ENCODE results near the gene LCA5L.
"Not testable (repeated sequence)": the region's sequence is repeated elsewhere in the genome, so short reads cannot be mapped to it uniquely, and the experiment has no call there.

LCA5L gene

DNA sequence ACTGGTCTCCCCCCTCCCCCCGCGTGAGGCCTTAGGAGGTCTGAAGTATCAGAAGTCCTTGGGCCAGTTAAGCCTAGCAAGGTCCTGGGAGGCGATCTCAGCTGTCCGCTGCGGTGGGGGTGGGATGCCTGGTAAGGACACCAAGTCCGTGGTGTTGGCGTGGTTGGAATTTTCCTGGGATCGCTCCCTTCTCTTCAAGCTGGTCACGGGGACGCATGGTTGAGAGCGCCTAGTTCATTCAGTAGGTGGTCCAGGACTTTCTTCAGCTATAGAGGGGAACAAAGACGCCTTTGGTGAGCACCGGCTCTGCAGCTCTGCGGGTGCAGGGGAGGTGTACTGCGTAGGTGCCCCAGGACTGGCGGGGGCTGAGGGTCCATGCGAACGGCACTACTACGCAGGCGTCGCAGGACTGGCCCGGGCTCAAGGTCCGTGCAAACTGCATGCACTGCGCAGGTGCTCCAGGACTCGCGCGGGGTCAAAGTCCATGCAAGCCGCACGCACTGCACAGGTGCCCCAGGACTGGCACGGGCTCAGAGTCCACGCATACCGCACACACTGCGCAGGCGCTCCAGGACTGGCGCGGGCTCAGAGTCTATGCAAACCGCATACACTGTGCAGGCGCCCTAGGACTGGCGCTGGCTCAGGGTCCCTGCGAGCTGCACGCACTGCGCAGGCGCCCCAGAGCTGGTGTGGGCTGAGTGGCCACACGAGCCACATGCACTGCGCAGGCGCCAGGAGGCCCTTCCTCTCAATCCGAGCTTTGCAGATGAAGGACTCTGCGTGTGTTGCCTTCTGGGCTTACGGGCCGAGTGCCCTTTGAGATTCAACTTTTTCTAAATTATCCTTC, 60.1 kb downstream of the LCA5L start:
- Histone ChIP-seq H2AFZ (ENCODE audit: low read length) (no peak overlapping the region), H3K4me1 (ENCODE audit: insufficient read depth, low read length, severe bottlenecking) (peaks cover 52% of the 10 kb centered on the region), H3K79me2 (ENCODE audit: insufficient read depth, low read length) (peaks cover 16% of the 10 kb centered on the region; the same call in 1 of the 2 replicates), H4K20me1 (ENCODE audit: insufficient read depth, low read length) (no peaks in the 10 kb centered on the region), H3K27me3 (ENCODE audit: insufficient read depth, low read length) (no peaks in the 10 kb centered on the region), H3K36me3 (ENCODE audit: insufficient read depth, low read length) (peaks cover 2% of the 10 kb centered on the region; the same call in 1 of the 2 replicates), H3K9me2 (ENCODE audit: low read depth, low read length) (no peaks in the 10 kb centered on the region), H3K4me3 (ENCODE audit: low read depth, low read length, poor library complexity, severe bottlenecking) (peak overlapping the region; percentile 49), H3K9ac (ENCODE audit: low read length) (peak overlapping the region; percentile 62), H3F3A (ENCODE audit: insufficient read depth, low read length) (0 out of 2 replicates have a peak, but pooled peaks cover 9% of the 10 kb centered on the region), H3K4me2 (ENCODE audit: low read length) (peak overlapping the region; percentile 81), H3K27ac (ENCODE audit: low read depth, low read length, poor library complexity, severe bottlenecking) (peak overlapping the region; percentile 75), H3K9me3 (ENCODE audit: low read length) (no peaks in the 10 kb centered on the region)
- TF ChIP-seq EZH2 (IDR thresholded peaks at IDR 0.05; ENCODE audit: borderline replicate concordance, low read length) = no peak
- TF ChIP-seq, protein P1, sequence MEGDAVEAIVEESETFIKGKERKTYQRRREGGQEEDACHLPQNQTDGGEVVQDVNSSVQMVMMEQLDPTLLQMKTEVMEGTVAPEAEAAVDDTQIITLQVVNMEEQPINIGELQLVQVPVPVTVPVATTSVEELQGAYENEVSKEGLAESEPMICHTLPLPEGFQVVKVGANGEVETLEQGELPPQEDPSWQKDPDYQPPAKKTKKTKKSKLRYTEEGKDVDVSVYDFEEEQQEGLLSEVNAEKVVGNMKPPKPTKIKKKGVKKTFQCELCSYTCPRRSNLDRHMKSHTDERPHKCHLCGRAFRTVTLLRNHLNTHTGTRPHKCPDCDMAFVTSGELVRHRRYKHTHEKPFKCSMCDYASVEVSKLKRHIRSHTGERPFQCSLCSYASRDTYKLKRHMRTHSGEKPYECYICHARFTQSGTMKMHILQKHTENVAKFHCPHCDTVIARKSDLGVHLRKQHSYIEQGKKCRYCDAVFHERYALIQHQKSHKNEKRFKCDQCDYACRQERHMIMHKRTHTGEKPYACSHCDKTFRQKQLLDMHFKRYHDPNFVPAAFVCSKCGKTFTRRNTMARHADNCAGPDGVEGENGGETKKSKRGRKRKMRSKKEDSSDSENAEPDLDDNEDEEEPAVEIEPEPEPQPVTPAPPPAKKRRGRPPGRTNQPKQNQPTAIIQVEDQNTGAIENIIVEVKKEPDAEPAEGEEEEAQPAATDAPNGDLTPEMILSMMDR (IDR thresholded peaks at IDR 0.05; ENCODE audit: low read length) = no peak

GRCh38 chr21:39384674-39385298, 60.8 kb downstream of the LCA5L start:
- H3K79me2 ChIP-seq (ENCODE audit: insufficient read depth, low read length) = peaks cover 15% of the 10 kb centered on the region; the same call in 1 of the 2 replicates
- H3K36me3 ChIP-seq (ENCODE audit: insufficient read depth, low read length) = no peaks in the 10 kb centered on the region
- no peaks in the 10 kb centered on the region for H3K9me3 ChIP-seq (ENCODE audit: low read length)
- H3K27ac ChIP-seq (ENCODE audit: low read depth, low read length, poor library complexity, severe bottlenecking) = peak overlapping the region; percentile 75
- no peaks in the 10 kb centered on the region for H4K20me1 ChIP-seq (ENCODE audit: insufficient read depth, low read length)
- no peak overlapping the region for H3K4me3 ChIP-seq (ENCODE audit: low read depth, low read length, poor library complexity, severe bottlenecking)
- no peak overlapping the region for H2AFZ ChIP-seq (ENCODE audit: low read length)
- H3K4me1 ChIP-seq (ENCODE audit: insufficient read depth, low read length, severe bottlenecking) = peaks cover 53% of the 10 kb centered on the region
- no peak overlapping the region; the same call in 1 of the 2 replicates for H3K9ac ChIP-seq (ENCODE audit: low read length)
- H3K27me3 ChIP-seq (ENCODE audit: insufficient read depth, low read length) = no peaks in the 10 kb centered on the region
- TF ChIP-seq, protein P1 (IDR thresholded peaks at IDR 0.05; ENCODE audit: low read length) = no peak
- TF ChIP-seq EZH2 (IDR thresholded peaks at IDR 0.05; ENCODE audit: borderline replicate concordance, low read length) = no peak
- peak overlapping the region; percentile 81; the same call in 1 of the 2 replicates for H3K4me2 ChIP-seq (ENCODE audit: low read length)
- H3K9me2 ChIP-seq (ENCODE audit: low read depth, low read length) = no peaks in the 10 kb centered on the region
- 0 out of 2 replicates have a peak, but pooled peaks cover 9% of the 10 kb centered on the region for H3F3A ChIP-seq (ENCODE audit: insufficient read depth, low read length)

GRCh38 chr21:39382096-39382495, 63.5 kb downstream of the LCA5L start:
- not testable (repeated sequence) for H3F3A ChIP-seq (ENCODE audit: insufficient read depth, low read length); H3K27ac ChIP-seq (ENCODE audit: low read depth, low read length, poor library complexity, severe bottlenecking); H3K9me2 ChIP-seq (ENCODE audit: low read depth, low read length); H3K27me3 ChIP-seq (ENCODE audit: insufficient read depth, low read length); H3K9me3 ChIP-seq (ENCODE audit: low read length); H2AFZ ChIP-seq (ENCODE audit: low read length); H4K20me1 ChIP-seq (ENCODE audit: insufficient read depth, low read length); H3K4me3 ChIP-seq (ENCODE audit: low read depth, low read length, poor library complexity, severe bottlenecking); H3K9ac ChIP-seq (ENCODE audit: low read length); H3K79me2 ChIP-seq (ENCODE audit: insufficient read depth, low read length); H3K4me2 ChIP-seq (ENCODE audit: low read length); H3K36me3 ChIP-seq (ENCODE audit: insufficient read depth, low read length)
- peaks cover 31% of the 10 kb centered on the region for H3K4me1 ChIP-seq (ENCODE audit: insufficient read depth, low read length, severe bottlenecking)
